HG03354 (cell line): Measurements from ENCODE around the gene LINS1.
"Not testable (repeated sequence)": the region's sequence is repeated elsewhere in the genome, so short reads cannot be mapped to it uniquely, and the experiment has no call there.

Experiments
- ATAC-seq: cut with Tn5 transposase; IDR thresholded peaks from one replicate; pipeline ENCODE4 v1.9.1; 2021; ENCODE audit warnings: mild to moderate bottlenecking; ENCODE audit not compliant: unreplicated experiment, poor library complexity, severe bottlenecking

The LINS1 gene

DNA sequence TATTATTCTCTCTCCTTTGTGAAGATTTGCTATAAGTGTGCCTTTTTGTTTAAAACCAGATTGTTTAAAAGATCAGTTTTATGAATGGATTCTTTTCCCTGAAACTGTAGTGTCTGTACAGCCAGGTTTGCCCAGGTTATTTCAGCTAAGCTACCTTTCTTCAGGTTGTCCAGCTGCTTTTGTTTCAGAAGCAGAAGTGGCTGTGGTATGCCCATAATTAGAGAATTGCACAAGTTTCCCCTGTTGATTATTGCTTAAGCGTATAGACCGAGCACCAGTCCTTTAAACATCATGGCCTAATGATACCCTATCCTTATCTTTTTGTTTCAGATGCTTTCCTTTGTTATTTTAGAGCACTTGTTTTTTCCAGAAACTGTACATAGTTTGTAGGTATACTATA, 10.6 kb upstream of the LINS1 start:
- ATAC-seq, result no peak

DNA sequence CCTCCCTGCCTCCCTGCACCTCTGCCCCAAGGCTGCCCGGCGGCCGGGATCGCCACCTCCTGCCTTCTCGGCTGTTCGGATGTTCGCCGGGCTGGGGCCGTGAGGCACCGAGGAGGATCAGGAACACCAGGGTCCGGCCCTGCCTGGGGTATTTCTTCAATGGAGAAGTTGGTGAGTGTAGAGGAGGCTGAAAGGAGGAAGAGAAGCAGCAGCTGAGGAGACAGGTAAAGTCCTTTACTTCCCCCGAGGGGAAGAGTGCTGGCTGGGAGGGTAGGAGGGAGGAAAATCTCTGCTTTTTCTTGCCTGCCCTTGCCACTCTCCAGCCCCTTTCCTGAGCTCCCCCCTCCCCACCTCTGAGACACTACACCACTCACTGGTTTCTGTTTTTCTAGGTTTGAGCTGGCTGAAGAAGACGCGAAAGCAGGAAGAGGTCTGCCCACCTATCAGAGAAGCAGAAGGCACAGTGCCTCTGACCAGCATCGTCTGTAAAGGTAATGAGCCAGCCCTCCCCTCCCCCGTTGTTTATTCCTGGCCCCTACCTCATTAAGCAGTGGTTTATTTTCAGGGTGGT, 924 bp upstream of the LINS1 start:
- peak; percentile 55 for ATAC-seq

DNA sequence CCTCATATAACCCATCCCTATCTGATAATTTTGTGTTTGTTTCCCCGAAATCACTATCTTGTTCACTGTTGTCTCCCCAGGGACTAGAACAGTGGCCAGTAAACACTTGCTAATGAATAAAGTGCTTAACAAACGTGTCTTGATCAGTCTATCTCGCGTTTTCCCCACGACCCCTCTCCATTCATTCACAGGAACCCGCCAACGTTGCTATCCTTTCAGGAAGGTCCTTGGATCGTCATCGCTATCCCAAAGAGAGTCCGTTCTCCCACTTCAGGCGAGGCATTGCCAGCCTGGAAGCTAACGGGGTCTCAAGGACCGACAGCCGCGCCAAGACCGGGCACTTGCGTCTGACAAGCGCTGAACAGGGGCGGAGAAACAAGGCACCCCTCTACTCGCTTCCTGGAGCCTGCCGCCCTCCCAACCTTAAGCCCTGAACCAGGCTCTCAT, 344 bp downstream of the LINS1 start:
- ATAC-seq, result peak; percentile 20

DNA sequence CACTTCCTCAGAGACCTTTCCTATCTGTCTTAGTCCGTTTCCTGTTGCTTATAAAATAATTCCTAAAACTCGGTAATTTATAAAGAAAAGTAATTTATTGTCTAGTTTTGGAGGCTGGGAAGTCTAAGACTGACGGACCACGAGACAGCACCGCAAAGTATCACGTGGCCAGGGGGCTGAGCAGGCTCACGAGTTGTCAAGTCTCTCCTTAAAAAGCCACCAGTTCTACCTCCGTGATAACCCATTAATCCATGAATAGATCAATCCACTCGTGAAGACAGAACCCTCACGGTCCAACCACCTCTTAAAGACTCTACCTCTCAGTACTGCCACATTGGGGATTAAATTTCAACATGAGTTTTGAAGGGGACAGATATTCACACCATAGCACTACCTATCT, 821 bp downstream of the LINS1 start:
- no peak for ATAC-seq

GRCh38 chr15:100598655-100599054, 3.3 kb downstream of the LINS1 start:
- no peak for ATAC-seq

GRCh38 chr15:100597862-100598261, 4.1 kb downstream of the LINS1 start:
- no peak for ATAC-seq

DNA sequence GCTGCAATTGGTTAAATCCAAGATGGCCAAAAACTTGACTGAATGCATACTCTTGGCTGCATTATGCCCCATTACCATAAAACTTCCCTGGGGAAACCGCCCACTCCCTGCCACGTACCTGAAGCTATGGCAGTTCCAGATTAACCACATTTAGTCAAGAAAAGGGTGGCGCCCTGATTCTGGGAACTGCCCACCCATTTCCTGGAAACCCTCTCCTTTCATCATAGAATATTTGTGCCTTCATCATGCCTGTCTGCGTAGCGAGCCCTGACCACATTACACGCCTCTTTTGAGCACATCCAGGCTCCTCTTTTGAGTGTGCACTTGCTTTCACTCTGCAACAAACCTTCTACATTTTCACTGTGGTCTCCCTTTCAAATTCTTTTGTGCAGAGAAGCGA, 5.2 kb downstream of the LINS1 start:
- peak; percentile 78 for ATAC-seq

DNA sequence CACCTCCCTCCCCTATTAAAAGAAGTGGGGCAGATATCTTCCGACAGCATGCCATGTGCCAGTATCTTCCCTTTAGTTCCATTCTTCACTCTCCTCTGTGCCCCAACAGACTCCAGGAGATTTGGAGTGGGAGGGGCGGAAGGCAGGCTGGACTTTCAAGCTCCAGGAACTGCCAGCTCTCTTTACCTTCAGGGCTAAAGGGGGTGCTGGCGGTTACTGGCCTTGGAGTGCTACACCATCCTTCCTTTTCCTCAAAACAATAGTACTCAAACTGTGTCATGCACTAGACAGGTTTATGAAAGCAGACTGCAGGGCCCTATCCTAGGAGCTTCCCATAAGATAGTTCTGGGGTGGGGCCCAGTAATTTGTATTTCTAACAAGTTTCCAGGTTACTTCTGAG, 6.0 kb downstream of the LINS1 start:
- no peak for ATAC-seq

DNA sequence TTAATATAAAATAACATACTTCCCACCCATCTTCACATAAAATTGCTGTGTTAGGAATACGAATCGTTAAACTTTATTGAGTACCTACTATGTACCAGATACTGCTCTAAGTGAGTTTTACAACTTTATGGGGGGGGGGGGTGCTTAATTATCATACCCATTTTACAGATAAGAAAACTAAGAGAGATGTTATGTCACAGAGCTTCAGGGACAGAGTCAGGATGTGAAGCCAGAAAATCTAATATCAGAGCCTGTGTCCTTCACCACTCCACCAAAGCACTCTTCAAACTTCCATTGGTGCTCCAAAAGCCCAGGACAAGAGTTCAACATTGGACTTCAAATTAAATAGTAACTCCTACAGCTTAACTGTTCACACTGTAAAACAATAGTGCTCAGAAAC, 8.6 kb downstream of the LINS1 start:
- ATAC-seq, result no peak

- no peak for ATAC-seq
These were observed 9.1 kb downstream of the LINS1 start for GRCh38 chr15:100592898-100593297.

- no peak for ATAC-seq
These were observed 10.1 kb downstream of the LINS1 start for GRCh38 chr15:100591835-100592234.

- ATAC-seq, result not testable (repeated sequence)
These were observed 10.8 kb downstream of the LINS1 start for GRCh38 chr15:100591163-100591562.

DNA sequence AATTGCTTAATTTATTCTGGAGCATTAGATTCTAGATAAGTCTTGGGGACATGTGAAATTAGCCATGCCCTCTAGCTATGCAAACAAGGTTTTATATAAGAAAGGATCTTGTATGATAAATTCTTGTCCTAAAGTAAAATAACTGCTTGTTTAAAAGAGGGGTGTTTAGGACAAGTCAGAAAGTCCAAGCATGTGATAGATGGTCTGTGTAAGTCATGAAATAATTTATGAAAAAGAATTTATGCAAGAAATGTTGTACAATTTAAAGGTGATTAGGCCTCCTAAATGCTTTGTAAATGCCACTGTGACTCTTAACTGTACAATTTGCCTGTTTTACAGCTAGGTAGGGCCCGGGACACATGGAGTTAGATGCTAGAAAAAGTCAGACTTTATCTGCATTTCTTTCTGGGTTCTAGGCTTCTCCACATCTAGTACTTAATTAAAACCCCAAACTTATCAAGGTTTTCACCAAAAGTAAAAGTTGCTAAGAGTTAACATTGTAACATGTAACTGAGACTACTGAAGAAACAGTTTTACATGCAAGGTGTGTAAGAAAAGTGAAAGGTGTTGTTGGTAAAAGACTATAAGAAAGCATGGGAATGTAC, 13.2 kb downstream of the LINS1 start:
- ATAC-seq, result no peak

DNA sequence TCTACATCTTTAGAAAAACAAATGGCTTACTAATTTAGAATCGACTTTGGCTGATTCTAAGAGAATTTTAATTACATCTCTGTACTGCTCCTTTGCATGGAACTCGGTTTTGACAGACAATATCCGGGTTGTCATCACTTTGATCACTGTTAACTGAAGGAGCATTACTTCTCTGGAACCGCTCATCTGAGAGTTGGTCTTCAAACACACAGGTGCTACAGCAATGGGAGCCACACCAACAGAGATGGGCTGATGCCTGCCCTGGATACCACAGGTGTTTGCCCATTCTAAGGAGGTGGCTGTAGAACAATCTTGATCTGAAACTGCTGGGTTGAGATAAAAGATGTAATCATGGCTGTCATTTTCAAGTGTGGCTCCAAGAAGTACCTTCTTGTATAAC, 21.6 kb downstream of the LINS1 start:
- no peak for ATAC-seq

- ATAC-seq, result no peak
These were observed 28.5 kb downstream of the LINS1 start for GRCh38 chr15:100573526-100573925.

DNA sequence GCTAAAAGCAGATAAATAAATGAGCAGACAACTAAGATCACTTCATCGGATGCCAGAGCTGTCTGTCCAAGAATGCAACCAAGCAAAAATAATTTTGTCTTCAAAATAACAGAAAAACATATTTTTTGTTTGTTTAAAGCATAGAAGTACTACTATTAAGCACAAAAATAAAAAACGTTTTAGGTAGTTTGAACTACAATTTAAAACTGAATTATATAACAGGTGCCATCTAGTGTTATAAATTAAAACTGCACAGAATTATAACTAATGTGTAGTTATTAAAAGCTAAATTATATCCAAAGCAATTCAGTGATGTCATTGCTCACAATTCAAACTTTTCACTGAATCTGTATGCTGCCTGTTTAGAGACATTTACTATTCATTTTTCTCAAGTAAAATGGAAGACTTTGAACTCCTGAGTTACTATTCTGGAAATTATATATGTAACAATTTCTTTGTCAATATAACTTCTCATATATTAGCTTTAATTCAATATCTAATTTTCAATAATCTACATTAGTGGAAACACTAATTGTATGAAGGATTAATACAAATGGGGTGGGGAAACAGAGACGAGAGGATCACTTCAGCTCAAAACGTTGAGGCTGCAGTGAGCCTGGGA, 29.5 kb downstream of the LINS1 start:
- no peak for ATAC-seq

- ATAC-seq, result no peak
These were observed 30.3 kb downstream of the LINS1 start for GRCh38 chr15:100571592-100572167.

DNA sequence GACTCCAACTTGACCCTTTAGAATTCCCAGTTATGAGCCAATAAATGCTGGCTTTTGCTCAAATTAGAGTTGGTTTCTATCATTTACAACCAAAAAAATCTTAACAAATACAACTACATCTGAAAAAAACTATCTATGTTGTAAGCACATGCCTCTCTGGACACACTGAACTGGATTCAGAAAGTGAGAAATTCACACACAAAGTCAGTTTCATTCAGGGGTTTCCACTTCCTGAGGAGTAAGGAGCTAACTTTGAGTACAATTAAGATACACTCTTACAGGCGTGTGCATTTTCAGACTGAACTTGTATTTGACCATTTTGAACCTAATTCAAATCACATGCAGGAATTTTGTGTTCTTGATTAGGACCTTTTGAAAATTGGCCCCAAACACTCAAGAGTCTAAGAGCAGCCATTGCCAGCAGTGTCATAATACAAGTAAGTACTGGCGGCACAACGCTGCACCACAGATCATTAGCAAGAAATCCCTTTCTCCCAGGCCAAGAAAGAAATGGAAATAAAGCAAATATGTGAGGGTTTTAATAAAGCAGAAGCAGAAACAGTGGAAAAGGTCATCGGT, 31.2 kb downstream of the LINS1 start:
- peak; percentile 91 for ATAC-seq

GRCh38 chr15:100570275-100570674, 31.7 kb downstream of the LINS1 start:
- ATAC-seq, result peak; percentile 25

DNA sequence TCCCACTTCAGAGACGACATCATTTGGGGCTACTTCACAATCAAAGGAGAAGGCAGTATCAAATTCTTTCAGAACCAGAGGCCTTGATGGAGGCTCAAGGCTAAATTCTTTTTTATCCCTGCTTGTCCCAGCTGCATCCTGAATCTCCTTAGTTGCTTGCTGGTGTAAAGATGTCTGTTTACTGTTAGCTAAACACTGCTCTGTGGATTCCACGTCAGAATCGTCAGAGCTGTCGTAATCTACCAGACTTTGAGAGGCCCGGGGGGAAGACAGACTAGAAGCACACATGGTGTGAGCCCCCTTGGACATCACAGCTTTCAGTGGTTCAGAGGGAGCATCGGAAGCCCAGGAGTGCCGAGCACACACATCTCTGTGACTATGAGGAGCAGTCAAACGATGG, 32.6 kb downstream of the LINS1 start:
- no peak for ATAC-seq
